OCI-LY7 (cell line): ENCODE results near the gene FANCI.

Source experiments
- CTCF ChIP-seq: fragments of 200-600 bp; sonication (generic); conservative IDR thresholded peaks from 2 replicates; pipeline ENCODE4 v1.5.1; 2014; ENCODE audit warnings: mild to moderate bottlenecking, antibody characterized with exemption, low read length, moderate library complexity, mixed read lengths
- EZH2phosphoT487 ChIP-seq: fragments of 200-600 bp; sonication (generic); IDR thresholded peaks from 2 replicates; pipeline ENCODE4 v1.6.1; 2018; ENCODE audit warnings: low read depth, borderline replicate concordance, mild to moderate bottlenecking, mixed run types, antibody characterized with exemption, low read length, moderate library complexity, mixed read lengths

- TF ChIP-seq CTCF (no peak), EZH2phosphoT487 (no peak)
Observed at GRCh38 chr15:89225588-89225987, 18.2 kb upstream of the FANCI start.
